H9 (cell line): ENCODE measurements around the gene TRH. TPM values are rescaled to one million over a fixed set of nuclear protein-coding genes. Genes with fewer than 3 reads are reported as not detected.

Experiments used
- DNase-seq: peaks from one replicate; pipeline ENCODE4 v3.0.0-alpha.2; 2017
- H2AFZ ChIP-seq: one replicate; pipeline ENCODE4 v1.6.1; 2013; ENCODE audit warnings: mild to moderate bottlenecking, low read length, control low read depth, moderate library complexity
- H2AK5ac ChIP-seq: 2 replicates; pipeline ENCODE4 v1.6.1; 2013; ENCODE audit warnings: low read length, control low read depth, mixed read lengths; ENCODE audit not compliant: insufficient read length
- H2BK120ac ChIP-seq: one replicate; pipeline ENCODE4 v1.6.1; 2013; ENCODE audit warnings: low read depth, mild to moderate bottlenecking, low read length, control low read depth, inconsistent platforms; ENCODE audit not compliant: poor library complexity, severe bottlenecking
- H2BK12ac ChIP-seq: 2 replicates; pipeline ENCODE4 v1.6.1; 2013; ENCODE audit warnings: low read length, control low read depth, mixed read lengths, low read depth; ENCODE audit not compliant: insufficient read length
- H2BK15ac ChIP-seq: 2 replicates; pipeline ENCODE4 v1.6.1; 2013; ENCODE audit warnings: low read depth, low read length, control low read depth
- H2BK20ac ChIP-seq: one replicate; pipeline ENCODE4 v1.6.1; 2013; ENCODE audit warnings: low read depth, mild to moderate bottlenecking, low read length, control low read depth, inconsistent platforms; ENCODE audit not compliant: poor library complexity, severe bottlenecking
- H2BK5ac ChIP-seq: 2 replicates; pipeline ENCODE4 v1.6.1; 2013; ENCODE audit warnings: low read length, control low read depth, mixed read lengths; ENCODE audit not compliant: insufficient read length
- H3K14ac ChIP-seq: 2 replicates; pipeline ENCODE4 v1.6.1; 2013; ENCODE audit warnings: low read length, control low read depth; ENCODE audit not compliant: insufficient read depth
- H3K18ac ChIP-seq: 2 replicates; pipeline ENCODE4 v1.6.1; 2013; ENCODE audit warnings: low read depth, mild to moderate bottlenecking, mixed read lengths, low read length, control low read depth; ENCODE audit not compliant: insufficient read length
- H3K23ac ChIP-seq: 2 replicates; pipeline ENCODE4 v1.6.1; 2013; ENCODE audit warnings: low read length, control low read depth, mixed read lengths, low read depth; ENCODE audit not compliant: insufficient read length
- H3K23me2 ChIP-seq: 2 replicates; pipeline ENCODE4 v1.6.1; 2013; ENCODE audit warnings: low read depth, mild to moderate bottlenecking, mixed read lengths, low read length, control low read depth; ENCODE audit not compliant: insufficient read length, poor library complexity, severe bottlenecking
- H3K27ac ChIP-seq: 2 replicates; pipeline ENCODE4 v1.5.1; 2013; ENCODE audit warnings: low read length, control low read depth, mixed read lengths, low read depth; ENCODE audit not compliant: insufficient read length
- H3K27me3 ChIP-seq: 2 replicates; pipeline ENCODE4 v1.6.1; 2013; ENCODE audit warnings: low read length, control low read depth, inconsistent platforms; ENCODE audit not compliant: insufficient read depth
- H3K4ac ChIP-seq: 2 replicates; pipeline ENCODE4 v1.6.1; 2013; ENCODE audit warnings: low read depth, mild to moderate bottlenecking, control low read depth, inconsistent platforms, low read length, moderate library complexity
- H3K4me1 ChIP-seq: 2 replicates; pipeline ENCODE4 v1.6.1; 2013; ENCODE audit warnings: low read length, control low read depth, inconsistent platforms; ENCODE audit not compliant: insufficient read depth
- H3K4me2 ChIP-seq: 2 replicates; pipeline ENCODE4 v1.6.1; 2013; ENCODE audit warnings: low read length, control low read depth, mixed read lengths; ENCODE audit not compliant: insufficient read length, insufficient read depth
- H3K56ac ChIP-seq: 2 replicates; pipeline ENCODE4 v1.6.1; 2013; ENCODE audit warnings: low read depth, mild to moderate bottlenecking, mixed read lengths, low read length, control low read depth; ENCODE audit not compliant: insufficient read length
- H3K79me1 ChIP-seq: 2 replicates; pipeline ENCODE4 v1.6.1; 2013; ENCODE audit warnings: low read depth, mild to moderate bottlenecking, moderate library complexity, low read length, control low read depth, inconsistent platforms; ENCODE audit not compliant: insufficient read depth, poor library complexity, severe bottlenecking
- H3K79me2 ChIP-seq: 2 replicates; pipeline ENCODE4 v1.6.1; 2013; ENCODE audit warnings: low read length, control low read depth, inconsistent platforms; ENCODE audit not compliant: insufficient read depth
- H3K9ac ChIP-seq: 2 replicates; pipeline ENCODE4 v1.6.1; 2013; ENCODE audit warnings: low read length, control low read depth, mixed read lengths; ENCODE audit not compliant: insufficient read length; ENCODE audit errors: extremely low read depth
- H3K9me3 ChIP-seq: one replicate; pipeline ENCODE4 v1.6.1; 2013; ENCODE audit warnings: low read depth, low read length, inconsistent platforms; ENCODE audit not compliant: control insufficient read depth
- H3T11ph ChIP-seq: one replicate; pipeline ENCODE4 v1.6.1; 2013; ENCODE audit warnings: mild to moderate bottlenecking, low read length, control low read depth, inconsistent platforms
- H4K20me1 ChIP-seq: one replicate; pipeline ENCODE4 v1.6.1; 2013; ENCODE audit not compliant: control insufficient read depth, insufficient read length, insufficient read depth
- H4K5ac ChIP-seq: 2 replicates; pipeline ENCODE4 v1.6.1; 2013; ENCODE audit warnings: low read depth, mild to moderate bottlenecking, mixed read lengths, low read length, control low read depth; ENCODE audit not compliant: insufficient read length
- H4K8ac ChIP-seq: replicated peaks from 2 replicates; pipeline ENCODE4 v1.6.1; 2013; ENCODE audit warnings: low read length, control low read depth, mixed read lengths, low read depth; ENCODE audit not compliant: insufficient read length
- H4K91ac ChIP-seq: 2 replicates; pipeline ENCODE4 v1.6.1; 2013; ENCODE audit warnings: low read depth, mild to moderate bottlenecking, moderate library complexity, mixed read lengths, low read length, control low read depth; ENCODE audit not compliant: insufficient read length
- H3K27ac Mint-ChIP-seq, 3 experiments: 2 replicates in 2 of 3; 3 replicates in 1 of 3; pipeline ENCODE4 v1.8.0; 2020 to 2021; ENCODE audit warnings: mixed read lengths in 3 of 3, mild to moderate bottlenecking in 1 of 3, moderate library complexity in 1 of 3
- H3K27me3 Mint-ChIP-seq: 2 replicates; pipeline ENCODE4 v1.8.0; 2021; ENCODE audit warnings: low read depth, mild to moderate bottlenecking, moderate library complexity, mixed read lengths
- H3K36me3 Mint-ChIP-seq, 3 experiments: 2 replicates in 2 of 3; 3 replicates in 1 of 3; pipeline ENCODE4 v1.8.0; 2020 to 2021; ENCODE audit warnings: low read depth in 3 of 3, mixed read lengths in 3 of 3; ENCODE audit not compliant: insufficient read depth in 1 of 3
- H3K4me1 Mint-ChIP-seq, 2 experiments: 2 replicates each; pipeline ENCODE4 v1.8.0; 2020; ENCODE audit warnings: mixed read lengths in 2 of 2
- H3K4me3 Mint-ChIP-seq, 2 experiments: 2 replicates in 1 of 2; 3 replicates in 1 of 2; pipeline ENCODE4 v1.8.0; 2020 to 2021; ENCODE audit warnings: mild to moderate bottlenecking in 2 of 2, mixed read lengths in 2 of 2, moderate library complexity in 1 of 2
- H3K9me3 Mint-ChIP-seq, 2 experiments: 2 replicates in 1 of 2; 3 replicates in 1 of 2; pipeline ENCODE4 v1.8.0; 2020; ENCODE audit warnings: mild to moderate bottlenecking in 2 of 2, mixed read lengths in 2 of 2, moderate library complexity in 1 of 2
- WGBS: extraction: QIAGEN DNeasy Blood & Tissue Kit; methylation state at CpG from one replicate; pipeline ENCODE4 v1.1.7; 2013; ENCODE audit warnings: missing lambda C conversion rate, low lambda C conversion rate, mixed read lengths; ENCODE audit not compliant: insufficient read length; ENCODE audit errors: extremely low coverage; 5-methylcytosine and 5-hydroxymethylcytosine counted together
- total RNA-seq: library from RNA; stranded (reverse); gene quantifications from 2 replicates; pipeline ENCODE4 v1.2.1, GENCODE V29; 2021
- TF ChIP-seq, protein P1 (sequence below): fragments of 200-600 bp; sonication (generic); conservative IDR thresholded peaks from 3 replicates; pipeline ENCODE4 v1.8.0; 2021; ENCODE audit warnings: antibody characterized with exemption, mild to moderate bottlenecking

The TRH gene
- total RNA-seq, 1 experiment from 2014 or later = not detected

DNA sequence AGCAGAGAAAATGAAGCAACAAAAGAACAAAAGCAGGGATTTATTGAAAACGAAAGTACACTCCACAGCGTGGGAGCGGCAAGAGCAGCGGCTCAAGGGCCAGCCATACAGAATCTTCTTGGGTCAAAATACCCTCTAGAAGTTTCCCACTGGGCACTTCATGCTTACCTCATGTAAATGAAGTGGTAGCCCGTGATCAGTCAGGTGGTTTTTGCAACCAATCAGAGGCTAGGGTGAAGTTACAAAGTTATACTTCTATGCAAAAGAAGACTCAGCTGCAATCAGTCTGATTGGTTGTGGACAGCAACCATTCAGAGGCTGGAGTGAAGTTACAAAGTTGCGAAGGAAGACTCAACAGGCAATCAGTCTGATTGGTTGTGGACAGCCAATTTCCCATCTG is 37.8 kb upstream of the TRH start:
- Histone ChIP-seq H3K27me3 (no peaks in the 10 kb centered on the region), H3K56ac (no peak overlapping the region), H4K8ac (no peak overlapping the region), H2BK20ac (no peak overlapping the region), H3K23ac (no peak overlapping the region), H2AK5ac (no peak overlapping the region), H3T11ph (no peak overlapping the region), H3K18ac (no peak overlapping the region), H3K9ac (no peak overlapping the region), H3K9me3 (no peaks in the 10 kb centered on the region), H3K79me2 (no peaks in the 10 kb centered on the region), H2AFZ (no peak overlapping the region), H3K79me1 (no peaks in the 10 kb centered on the region), H3K4me1 (no peaks in the 10 kb centered on the region), H3K23me2 (no peaks in the 10 kb centered on the region), H3K14ac (no peak overlapping the region), H2BK120ac (no peak overlapping the region), H4K5ac (no peak overlapping the region), H3K4ac (no peak overlapping the region), H2BK5ac (no peak overlapping the region), H3K4me2 (no peak overlapping the region), H4K91ac (no peak overlapping the region), H2BK12ac (no peak overlapping the region), H2BK15ac (no peak overlapping the region), H3K27ac (no peak overlapping the region), H4K20me1 (no peaks in the 10 kb centered on the region)
- peaks cover 9 to 18% of the 10 kb centered on the region in 2 experiments for H3K4me1 Mint-ChIP-seq
- no peak for DNase-seq
- no peak overlapping the region for H3K4me3 Mint-ChIP-seq
- no peaks in the 10 kb centered on the region for H3K36me3 Mint-ChIP-seq
- WGBS = no CpG with 5 or more reads among the region's 6 CpGs
- TF ChIP-seq, protein P1, sequence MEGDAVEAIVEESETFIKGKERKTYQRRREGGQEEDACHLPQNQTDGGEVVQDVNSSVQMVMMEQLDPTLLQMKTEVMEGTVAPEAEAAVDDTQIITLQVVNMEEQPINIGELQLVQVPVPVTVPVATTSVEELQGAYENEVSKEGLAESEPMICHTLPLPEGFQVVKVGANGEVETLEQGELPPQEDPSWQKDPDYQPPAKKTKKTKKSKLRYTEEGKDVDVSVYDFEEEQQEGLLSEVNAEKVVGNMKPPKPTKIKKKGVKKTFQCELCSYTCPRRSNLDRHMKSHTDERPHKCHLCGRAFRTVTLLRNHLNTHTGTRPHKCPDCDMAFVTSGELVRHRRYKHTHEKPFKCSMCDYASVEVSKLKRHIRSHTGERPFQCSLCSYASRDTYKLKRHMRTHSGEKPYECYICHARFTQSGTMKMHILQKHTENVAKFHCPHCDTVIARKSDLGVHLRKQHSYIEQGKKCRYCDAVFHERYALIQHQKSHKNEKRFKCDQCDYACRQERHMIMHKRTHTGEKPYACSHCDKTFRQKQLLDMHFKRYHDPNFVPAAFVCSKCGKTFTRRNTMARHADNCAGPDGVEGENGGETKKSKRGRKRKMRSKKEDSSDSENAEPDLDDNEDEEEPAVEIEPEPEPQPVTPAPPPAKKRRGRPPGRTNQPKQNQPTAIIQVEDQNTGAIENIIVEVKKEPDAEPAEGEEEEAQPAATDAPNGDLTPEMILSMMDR = no peak
- peaks cover 16% of the 10 kb centered on the region for H3K27me3 Mint-ChIP-seq
- no peaks in the 10 kb centered on the region for H3K9me3 Mint-ChIP-seq
- 0 out of 7 replicates have a peak overlapping the region, but pooled peaks of 1 of the 3 experiments have one; percentile 29 for H3K27ac Mint-ChIP-seq
